G401.6 (cell line): Measurements from ENCODE around the gene MYG1.
"Not testable (repeated sequence)": the region's sequence is repeated elsewhere in the genome, so short reads cannot be mapped to it uniquely, and the experiment has no call there.

ENCODE experiments used
- FAIRE-seq: peaks from 2 replicates; lab custom pipeline; 2012; peaks lifted over from hg19 to GRCh38; lab: Jason Lieb, UNC

The MYG1 gene

GRCh38 chr12:53287741-53288216 is 11.7 kb upstream of the MYG1 start:
- FAIRE-seq = peak; percentile 64

DNA sequence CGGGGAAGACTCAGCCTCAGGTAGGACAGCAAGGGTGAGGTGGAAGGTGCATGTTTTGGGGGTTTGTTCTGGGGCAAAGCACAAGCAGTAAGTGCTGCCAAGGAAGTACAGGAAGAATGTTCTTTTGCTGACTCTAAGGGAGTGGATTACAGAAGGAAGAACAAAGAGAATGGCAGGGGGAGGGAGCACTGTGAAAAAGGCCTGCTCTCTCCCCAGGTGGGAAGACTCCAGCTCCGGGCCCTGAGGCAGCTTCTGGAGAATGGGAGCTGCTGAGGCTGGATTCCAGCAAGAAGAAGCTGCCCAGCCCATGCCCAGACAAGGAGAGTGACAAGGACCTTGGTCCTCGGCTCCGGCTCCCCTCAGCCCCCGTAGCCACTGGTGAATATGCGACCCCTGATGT is 11.2 kb upstream of the MYG1 start:
- FAIRE-seq = no peak

GRCh38 chr12:53289891-53290290 is 9.6 kb upstream of the MYG1 start:
- FAIRE-seq = no peak

DNA sequence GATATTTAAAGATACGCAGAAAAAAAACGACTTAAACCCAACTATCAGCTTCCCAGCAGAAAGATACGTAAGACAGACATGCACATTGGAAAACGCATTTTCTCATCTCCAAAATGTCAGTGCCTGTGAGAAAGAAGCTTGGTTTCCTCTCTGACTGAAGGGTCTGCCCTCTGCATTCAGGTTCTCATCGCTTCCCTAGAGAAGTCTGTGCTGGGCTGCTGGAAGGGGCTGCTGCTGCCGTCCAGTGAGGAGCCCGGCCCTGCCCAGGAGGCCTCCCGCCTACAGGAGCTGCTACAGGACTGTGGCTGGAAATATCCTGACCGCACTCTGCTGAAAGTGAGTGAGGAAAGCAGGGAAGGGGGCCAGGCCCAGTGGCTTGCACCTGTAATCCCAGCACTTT is 8.8 kb upstream of the MYG1 start:
- FAIRE-seq = no peak

- no peak for FAIRE-seq
Observed at GRCh38 chr12:53292426-53292825, 7.1 kb upstream of the MYG1 start.

GRCh38 chr12:53295070-53295890 is 4.2 kb upstream of the MYG1 start, which contains the start of gene PFDN5:
Gene PFDN5, plus strand, starts transcription at chr12:53295542. Its CDS starts 26 bp downstream, at chr12:53295568.
- FAIRE-seq = peak; percentile 89

- FAIRE-seq = no peak
Observed at GRCh38 chr12:53295891-53296219, 3.6 kb upstream of the MYG1 start.

DNA sequence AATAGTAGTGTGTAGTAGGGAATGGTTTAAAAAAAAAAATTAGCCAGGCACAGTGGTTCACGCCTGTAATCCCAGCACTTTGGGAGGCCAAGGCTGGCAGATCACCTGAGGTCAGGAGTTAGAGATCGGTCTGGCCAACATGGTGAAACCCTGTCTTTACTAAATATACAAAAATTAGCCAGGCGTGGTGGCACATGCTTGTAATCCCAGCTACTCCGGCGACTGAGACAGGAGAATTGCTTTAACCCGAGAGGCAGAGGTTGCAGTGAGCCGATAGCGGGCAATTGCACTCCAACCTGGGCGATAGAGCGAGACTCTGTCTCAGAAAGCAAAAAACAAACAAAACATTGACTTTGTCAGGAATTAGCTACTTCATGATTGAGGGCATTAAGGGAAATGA is 2.4 kb upstream of the MYG1 start:
- not testable (repeated sequence) for FAIRE-seq

DNA sequence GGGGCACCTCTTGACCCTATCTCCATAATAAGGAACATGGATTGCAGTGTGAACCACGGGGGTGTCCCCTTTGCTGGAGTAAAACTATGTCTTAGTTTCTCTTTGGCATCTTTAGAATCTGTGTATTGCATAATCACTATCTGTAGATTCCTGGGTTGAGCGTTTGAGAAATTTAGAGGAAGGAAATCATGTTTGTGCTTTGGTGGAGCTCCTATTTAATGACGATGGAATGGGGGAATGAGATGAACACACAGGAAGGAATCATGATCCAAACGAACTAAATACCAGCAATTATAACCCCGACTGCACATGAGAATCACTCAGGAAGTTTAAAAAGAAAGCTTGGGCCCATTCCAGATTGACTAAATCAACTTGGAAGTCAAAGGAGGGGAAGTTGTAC is 1.3 kb upstream of the MYG1 start:
- FAIRE-seq = no peak

- no peak for FAIRE-seq
Observed at GRCh38 chr12:53299101-53299453, 418 bp upstream of the MYG1 start.

GRCh38 chr12:53300187-53300586 is 692 bp downstream of the MYG1 start:
- FAIRE-seq = no peak

DNA sequence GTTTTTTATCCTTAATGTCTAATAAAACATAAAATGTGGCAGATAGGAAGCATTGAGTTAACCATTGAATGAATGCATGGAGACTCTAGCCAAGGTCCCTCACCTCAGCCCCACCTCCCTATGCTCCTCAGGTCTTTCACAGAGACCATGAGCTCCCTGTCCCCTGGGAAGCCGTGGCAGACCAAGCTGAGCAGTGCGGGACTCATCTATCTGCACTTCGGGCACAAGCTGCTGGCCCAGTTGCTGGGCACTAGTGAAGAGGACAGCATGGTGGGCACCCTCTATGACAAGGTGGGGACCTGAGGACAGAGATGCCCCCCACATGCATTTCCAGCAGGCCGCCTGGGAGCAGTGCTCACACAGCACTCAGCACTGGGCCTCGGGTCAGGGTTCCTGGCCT is 3.4 kb downstream of the MYG1 start:
- FAIRE-seq = no peak

GRCh38 chr12:53306826-53307225 is 7.3 kb downstream of the MYG1 start:
- FAIRE-seq = no peak

DNA sequence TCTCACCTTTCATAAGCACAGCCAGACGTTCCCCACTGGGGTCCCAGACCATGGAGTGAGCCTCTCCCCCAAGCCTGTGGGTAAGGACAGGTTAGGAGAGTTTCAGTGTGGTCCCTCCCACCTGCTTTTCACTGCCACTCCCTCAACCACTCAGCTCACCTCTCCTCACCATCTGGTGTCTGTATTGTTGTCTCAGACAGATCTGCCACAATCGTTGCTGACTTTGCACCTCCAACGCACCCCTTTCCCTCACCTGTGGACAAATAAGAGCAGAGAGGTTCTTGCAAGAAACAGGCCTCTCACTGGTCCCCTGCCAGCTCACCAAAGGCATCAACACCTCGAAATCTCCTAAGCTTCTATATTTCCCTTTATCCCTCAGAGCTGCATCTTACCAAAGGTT is 8.8 kb downstream of the MYG1 start:
- no peak for FAIRE-seq

DNA sequence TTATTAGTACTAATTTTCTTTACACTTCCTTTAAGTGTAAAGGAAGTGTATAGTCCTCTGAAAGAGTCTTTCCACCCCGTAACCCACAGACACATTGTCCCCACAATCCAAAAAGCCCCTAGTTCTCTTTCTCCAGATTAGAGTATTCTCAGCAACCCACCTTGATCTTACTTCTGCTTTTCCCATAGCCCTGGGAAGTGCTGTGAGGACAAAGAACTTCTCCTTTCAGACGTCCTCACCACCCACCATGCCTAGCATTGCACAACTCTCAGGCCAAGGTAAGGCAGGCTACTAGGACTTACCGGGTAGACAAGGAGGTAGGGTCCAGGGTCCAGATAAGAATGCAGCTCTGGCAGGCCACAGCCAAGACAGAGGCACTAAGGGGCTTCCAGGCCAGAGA is 14.5 kb downstream of the MYG1 start:
- no peak for FAIRE-seq

- FAIRE-seq = no peak
Observed at GRCh38 chr12:53320352-53321195, 21.1 kb downstream of the MYG1 start.

- FAIRE-seq = no peak
Observed at GRCh38 chr12:53324113-53324778, 24.8 kb downstream of the MYG1 start.

DNA sequence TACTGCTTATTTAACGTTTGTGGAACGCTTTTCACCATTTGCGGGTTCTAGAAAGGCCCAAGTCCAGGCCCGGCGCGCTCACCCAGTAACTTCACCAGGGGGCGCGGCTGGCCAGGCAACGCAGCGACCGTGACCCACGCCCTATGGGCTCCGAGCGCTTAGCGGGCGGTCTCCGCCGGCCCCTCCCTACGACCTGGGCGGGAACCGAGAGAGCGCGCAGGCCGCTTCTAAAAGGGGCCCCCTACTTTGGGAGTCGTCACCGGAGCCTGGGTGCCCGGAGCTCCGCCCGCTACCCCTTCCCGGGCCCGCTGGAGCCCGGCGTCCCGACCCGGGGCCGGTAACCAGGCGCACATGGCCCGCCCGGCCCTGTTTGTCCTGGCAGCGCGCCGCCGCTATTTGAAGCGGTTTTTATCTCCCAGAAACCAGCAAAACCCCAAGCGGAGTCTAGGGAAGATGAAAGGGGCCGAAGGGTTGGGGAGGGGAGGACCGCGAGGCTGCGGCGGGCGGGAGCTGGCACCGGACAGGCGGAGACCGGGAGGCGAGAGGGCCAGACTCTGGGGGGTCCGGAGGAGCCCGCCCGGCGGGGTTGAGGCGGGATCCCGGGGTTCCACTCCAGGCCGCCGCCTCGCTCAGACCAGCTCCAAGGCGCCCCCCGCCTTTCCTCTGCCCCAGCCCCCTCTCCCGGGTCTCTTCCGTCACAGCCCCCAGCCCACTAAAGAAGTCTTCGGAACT is 25.4 kb downstream of the MYG1 start:
- FAIRE-seq = no peak

GRCh38 chr12:53325511-53326061 is 26.1 kb downstream of the MYG1 start:
- FAIRE-seq = no peak

DNA sequence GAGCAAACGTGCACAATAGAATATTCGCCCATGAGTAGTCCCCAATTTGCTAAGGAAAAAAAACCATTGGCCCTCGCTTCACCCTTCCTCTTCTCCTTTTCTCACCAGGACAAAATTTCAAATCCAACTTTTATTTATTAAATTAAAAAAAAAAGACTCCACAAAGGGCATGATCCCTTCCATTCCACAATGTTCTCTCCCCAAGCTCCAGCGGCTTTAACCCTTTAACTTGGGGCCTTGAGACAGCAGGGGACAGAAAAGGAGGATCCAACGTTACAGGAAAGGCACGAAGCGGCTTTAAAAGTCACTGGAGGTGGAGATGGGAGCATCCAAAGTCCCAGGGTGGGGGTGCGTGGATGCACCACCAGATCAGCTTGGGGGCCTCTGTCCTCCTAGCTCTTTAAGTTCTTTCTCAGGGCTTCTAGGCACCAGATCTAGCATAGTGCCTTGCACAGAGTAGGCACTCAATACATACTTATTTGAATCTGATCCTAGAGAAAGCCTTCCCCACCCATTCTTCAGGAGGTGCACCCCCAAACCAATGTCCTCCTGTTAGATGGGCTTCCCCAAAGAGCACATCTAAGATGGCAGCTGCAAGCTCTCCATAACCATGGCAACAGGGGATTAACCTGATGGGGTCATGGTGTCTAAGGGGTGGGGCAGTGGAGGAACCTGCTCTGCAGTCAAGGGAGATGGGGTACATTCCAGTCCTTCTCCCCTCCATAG is 27.1 kb downstream of the MYG1 start:
- FAIRE-seq = no peak

DNA sequence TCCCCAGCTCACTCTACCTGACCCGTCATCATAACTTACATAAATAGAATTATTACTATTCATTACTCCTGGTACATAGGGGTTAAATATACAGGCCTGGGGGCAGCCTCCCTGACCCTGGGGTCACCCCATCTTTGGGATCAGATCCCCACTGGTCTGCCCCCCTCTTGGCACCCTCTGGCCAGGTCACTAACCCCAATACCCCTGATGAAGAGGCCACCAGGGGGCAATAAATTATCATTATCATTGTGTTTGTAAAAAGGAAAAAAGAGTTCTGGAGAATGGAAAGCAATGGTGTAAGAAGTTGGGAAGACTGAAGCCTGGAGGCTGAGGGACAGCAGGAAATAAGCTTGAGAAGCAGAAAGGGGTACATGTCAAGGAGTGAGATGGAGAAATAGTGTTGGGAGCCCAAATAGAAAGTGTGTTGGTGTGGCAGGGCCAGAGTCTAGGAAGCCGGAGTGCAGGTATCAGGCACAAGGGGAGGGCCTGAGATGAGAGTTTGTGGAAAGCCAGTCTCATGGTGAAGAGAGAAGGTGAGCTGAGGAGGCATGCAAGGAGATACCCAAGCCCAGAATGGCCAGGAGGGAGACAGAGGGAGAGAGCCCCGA is 28.0 kb downstream of the MYG1 start:
- FAIRE-seq = peak; percentile 53
